ENCODE results near the gene NINJ1. TPM values are rescaled to one million over a fixed set of nuclear protein-coding genes. Genes with fewer than 3 reads are reported as not detected.

NINJ1 gene
- total and polyA plus RNA-seq, 2 of the 8 experiments (the other 6 are each of a cell fraction or from before 2014, with no cell fraction given) = 28.2 to 65.6 TPM

GRCh38 chr9:93095205-93096130, 38.6 kb downstream of the NINJ1 start (continued):
- TF ChIP-seq CTCF (IDR thresholded peaks at IDR 0.05; ENCODE audit: control extremely low read depth in 1 of 3, insufficient read depth in 1 of 3, low read depth in 1 of 3, low read length in 3 of 3) = no peak
- no peak for TF ChIP-seq TBP (IDR thresholded peaks at IDR 0.05; ENCODE audit: low read depth, low read length)
- TF ChIP-seq KDM5A (IDR thresholded peaks at IDR 0.05; ENCODE audit: low read length) = no peak
- no peak for TF ChIP-seq CHD7 (IDR thresholded peaks at IDR 0.05; ENCODE audit: insufficient replicate concordance, low read length)
- TF ChIP-seq YY1 (IDR thresholded peaks at IDR 0.05; ENCODE audit: low read depth, low read length) = no peak
- no peak for TF ChIP-seq SUZ12 (IDR thresholded peaks at IDR 0.05; ENCODE audit: low read length)

Data from H1 (cell line).